ENCODE measurements around the gene ATG2A.

DNA sequence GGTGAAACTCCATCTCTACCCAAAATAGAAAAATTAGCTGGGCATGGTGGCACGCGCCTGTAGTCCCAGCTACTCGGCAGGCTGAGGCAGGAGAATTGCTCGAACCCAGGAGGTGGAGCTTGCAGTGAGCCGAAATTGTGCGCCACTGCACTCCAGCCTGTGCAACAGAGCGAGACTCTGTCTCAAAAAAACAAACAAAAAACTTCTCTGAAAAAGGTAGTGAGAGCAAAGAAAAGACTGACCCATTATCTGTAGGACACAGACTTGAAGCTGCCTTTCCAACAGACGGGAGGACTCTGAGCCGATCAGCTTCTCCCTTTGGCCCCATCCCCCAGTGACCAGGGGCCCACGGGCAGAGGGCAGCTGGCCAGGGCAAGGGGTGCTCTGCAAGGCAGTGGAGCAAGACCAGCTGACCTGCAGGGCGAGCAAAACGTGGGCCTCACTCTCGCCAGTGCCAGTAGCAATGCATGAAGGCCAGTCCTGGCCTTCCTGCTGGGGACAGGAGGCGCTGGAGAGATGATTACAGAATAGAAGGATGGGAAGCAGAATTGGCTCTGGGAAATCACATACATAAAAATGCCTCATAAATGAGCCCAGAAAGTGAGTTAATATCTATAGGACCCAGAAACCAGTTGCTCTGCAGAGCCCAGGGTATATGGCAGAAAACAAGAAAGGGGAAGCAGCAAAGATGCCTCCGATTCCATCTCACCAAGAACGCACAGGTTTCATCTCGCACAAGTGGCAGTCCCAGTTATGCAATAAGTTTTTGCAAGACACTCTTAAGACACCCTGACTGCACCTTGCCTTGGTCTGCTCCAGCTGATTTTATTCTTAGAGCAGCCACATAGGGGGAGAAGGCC, 41.4 kb downstream of the ATG2A start:
- TF ChIP-seq CTCF (IDR thresholded peaks at IDR 0.05; ENCODE audit: extremely low read depth in 1 of 2, insufficient read depth in 1 of 2, low read depth in 1 of 2, low read length in 2 of 2) = no peak
- no peak for TF ChIP-seq POLR2A (IDR thresholded peaks at IDR 0.05; ENCODE audit: low read depth, low read length)
